H9 (cell line): ENCODE results near the gene CALY. TPM values are rescaled to one million over a fixed set of nuclear protein-coding genes. Genes with fewer than 3 reads are reported as not detected.

Experiments used
- DNase-seq: peaks from one replicate; pipeline ENCODE4 v3.0.0-alpha.2; 2017
- H2AFZ ChIP-seq: one replicate; pipeline ENCODE4 v1.6.1; 2013; ENCODE audit warnings: mild to moderate bottlenecking, low read length, control low read depth, moderate library complexity
- H2AK5ac ChIP-seq: 2 replicates; pipeline ENCODE4 v1.6.1; 2013; ENCODE audit warnings: low read length, control low read depth, mixed read lengths; ENCODE audit not compliant: insufficient read length
- H2BK120ac ChIP-seq: one replicate; pipeline ENCODE4 v1.6.1; 2013; ENCODE audit warnings: low read depth, mild to moderate bottlenecking, low read length, control low read depth, inconsistent platforms; ENCODE audit not compliant: poor library complexity, severe bottlenecking
- H2BK12ac ChIP-seq: 2 replicates; pipeline ENCODE4 v1.6.1; 2013; ENCODE audit warnings: low read length, control low read depth, mixed read lengths, low read depth; ENCODE audit not compliant: insufficient read length
- H2BK15ac ChIP-seq: 2 replicates; pipeline ENCODE4 v1.6.1; 2013; ENCODE audit warnings: low read depth, low read length, control low read depth
- H2BK20ac ChIP-seq: one replicate; pipeline ENCODE4 v1.6.1; 2013; ENCODE audit warnings: low read depth, mild to moderate bottlenecking, low read length, control low read depth, inconsistent platforms; ENCODE audit not compliant: poor library complexity, severe bottlenecking
- H2BK5ac ChIP-seq: 2 replicates; pipeline ENCODE4 v1.6.1; 2013; ENCODE audit warnings: low read length, control low read depth, mixed read lengths; ENCODE audit not compliant: insufficient read length
- H3K14ac ChIP-seq: 2 replicates; pipeline ENCODE4 v1.6.1; 2013; ENCODE audit warnings: low read length, control low read depth; ENCODE audit not compliant: insufficient read depth
- H3K18ac ChIP-seq: 2 replicates; pipeline ENCODE4 v1.6.1; 2013; ENCODE audit warnings: low read depth, mild to moderate bottlenecking, mixed read lengths, low read length, control low read depth; ENCODE audit not compliant: insufficient read length
- H3K23ac ChIP-seq: 2 replicates; pipeline ENCODE4 v1.6.1; 2013; ENCODE audit warnings: low read length, control low read depth, mixed read lengths, low read depth; ENCODE audit not compliant: insufficient read length
- H3K23me2 ChIP-seq: 2 replicates; pipeline ENCODE4 v1.6.1; 2013; ENCODE audit warnings: low read depth, mild to moderate bottlenecking, mixed read lengths, low read length, control low read depth; ENCODE audit not compliant: insufficient read length, poor library complexity, severe bottlenecking
- H3K27ac ChIP-seq: 2 replicates; pipeline ENCODE4 v1.5.1; 2013; ENCODE audit warnings: low read length, control low read depth, mixed read lengths, low read depth; ENCODE audit not compliant: insufficient read length
- H3K27me3 ChIP-seq: 2 replicates; pipeline ENCODE4 v1.6.1; 2013; ENCODE audit warnings: low read length, control low read depth, inconsistent platforms; ENCODE audit not compliant: insufficient read depth
- H3K4ac ChIP-seq: 2 replicates; pipeline ENCODE4 v1.6.1; 2013; ENCODE audit warnings: low read depth, mild to moderate bottlenecking, control low read depth, inconsistent platforms, low read length, moderate library complexity
- H3K4me1 ChIP-seq: 2 replicates; pipeline ENCODE4 v1.6.1; 2013; ENCODE audit warnings: low read length, control low read depth, inconsistent platforms; ENCODE audit not compliant: insufficient read depth
- H3K4me2 ChIP-seq: 2 replicates; pipeline ENCODE4 v1.6.1; 2013; ENCODE audit warnings: low read length, control low read depth, mixed read lengths; ENCODE audit not compliant: insufficient read length, insufficient read depth
- H3K56ac ChIP-seq: 2 replicates; pipeline ENCODE4 v1.6.1; 2013; ENCODE audit warnings: low read depth, mild to moderate bottlenecking, mixed read lengths, low read length, control low read depth; ENCODE audit not compliant: insufficient read length
- H3K79me1 ChIP-seq: 2 replicates; pipeline ENCODE4 v1.6.1; 2013; ENCODE audit warnings: low read depth, mild to moderate bottlenecking, moderate library complexity, low read length, control low read depth, inconsistent platforms; ENCODE audit not compliant: insufficient read depth, poor library complexity, severe bottlenecking
- H3K79me2 ChIP-seq: 2 replicates; pipeline ENCODE4 v1.6.1; 2013; ENCODE audit warnings: low read length, control low read depth, inconsistent platforms; ENCODE audit not compliant: insufficient read depth
- H3K9ac ChIP-seq: 2 replicates; pipeline ENCODE4 v1.6.1; 2013; ENCODE audit warnings: low read length, control low read depth, mixed read lengths; ENCODE audit not compliant: insufficient read length; ENCODE audit errors: extremely low read depth
- H3K9me3 ChIP-seq: one replicate; pipeline ENCODE4 v1.6.1; 2013; ENCODE audit warnings: low read depth, low read length, inconsistent platforms; ENCODE audit not compliant: control insufficient read depth
- H3T11ph ChIP-seq: one replicate; pipeline ENCODE4 v1.6.1; 2013; ENCODE audit warnings: mild to moderate bottlenecking, low read length, control low read depth, inconsistent platforms
- H4K20me1 ChIP-seq: one replicate; pipeline ENCODE4 v1.6.1; 2013; ENCODE audit not compliant: control insufficient read depth, insufficient read length, insufficient read depth
- H4K5ac ChIP-seq: 2 replicates; pipeline ENCODE4 v1.6.1; 2013; ENCODE audit warnings: low read depth, mild to moderate bottlenecking, mixed read lengths, low read length, control low read depth; ENCODE audit not compliant: insufficient read length
- H4K8ac ChIP-seq: replicated peaks from 2 replicates; pipeline ENCODE4 v1.6.1; 2013; ENCODE audit warnings: low read length, control low read depth, mixed read lengths, low read depth; ENCODE audit not compliant: insufficient read length
- H4K91ac ChIP-seq: 2 replicates; pipeline ENCODE4 v1.6.1; 2013; ENCODE audit warnings: low read depth, mild to moderate bottlenecking, moderate library complexity, mixed read lengths, low read length, control low read depth; ENCODE audit not compliant: insufficient read length
- H3K27ac Mint-ChIP-seq, 3 experiments: 2 replicates in 2 of 3; 3 replicates in 1 of 3; pipeline ENCODE4 v1.8.0; 2020 to 2021; ENCODE audit warnings: mixed read lengths in 3 of 3, mild to moderate bottlenecking in 1 of 3, moderate library complexity in 1 of 3
- H3K27me3 Mint-ChIP-seq: 2 replicates; pipeline ENCODE4 v1.8.0; 2021; ENCODE audit warnings: low read depth, mild to moderate bottlenecking, moderate library complexity, mixed read lengths
- H3K36me3 Mint-ChIP-seq, 3 experiments: 2 replicates in 2 of 3; 3 replicates in 1 of 3; pipeline ENCODE4 v1.8.0; 2020 to 2021; ENCODE audit warnings: low read depth in 3 of 3, mixed read lengths in 3 of 3; ENCODE audit not compliant: insufficient read depth in 1 of 3
- H3K4me1 Mint-ChIP-seq, 2 experiments: 2 replicates each; pipeline ENCODE4 v1.8.0; 2020; ENCODE audit warnings: mixed read lengths in 2 of 2
- H3K4me3 Mint-ChIP-seq, 2 experiments: 2 replicates in 1 of 2; 3 replicates in 1 of 2; pipeline ENCODE4 v1.8.0; 2020 to 2021; ENCODE audit warnings: mild to moderate bottlenecking in 2 of 2, mixed read lengths in 2 of 2, moderate library complexity in 1 of 2
- H3K9me3 Mint-ChIP-seq, 2 experiments: 2 replicates in 1 of 2; 3 replicates in 1 of 2; pipeline ENCODE4 v1.8.0; 2020; ENCODE audit warnings: mild to moderate bottlenecking in 2 of 2, mixed read lengths in 2 of 2, moderate library complexity in 1 of 2
- CTCF ChIP-seq: fragments of 200-600 bp; sonication (generic); conservative IDR thresholded peaks from 3 replicates; pipeline ENCODE4 v1.8.0; 2021; ENCODE audit warnings: antibody characterized with exemption, mild to moderate bottlenecking
- WGBS: extraction: QIAGEN DNeasy Blood & Tissue Kit; methylation state at CpG from one replicate; pipeline ENCODE4 v1.1.7; 2013; ENCODE audit warnings: missing lambda C conversion rate, low lambda C conversion rate, mixed read lengths; ENCODE audit not compliant: insufficient read length; ENCODE audit errors: extremely low coverage; 5-methylcytosine and 5-hydroxymethylcytosine counted together
- total RNA-seq: library from RNA; stranded (reverse); gene quantifications from 2 replicates; pipeline ENCODE4 v1.2.1, GENCODE V29; 2021

Gene CALY
- total RNA-seq, 1 experiment from 2014 or later = 2.9 TPM

DNA sequence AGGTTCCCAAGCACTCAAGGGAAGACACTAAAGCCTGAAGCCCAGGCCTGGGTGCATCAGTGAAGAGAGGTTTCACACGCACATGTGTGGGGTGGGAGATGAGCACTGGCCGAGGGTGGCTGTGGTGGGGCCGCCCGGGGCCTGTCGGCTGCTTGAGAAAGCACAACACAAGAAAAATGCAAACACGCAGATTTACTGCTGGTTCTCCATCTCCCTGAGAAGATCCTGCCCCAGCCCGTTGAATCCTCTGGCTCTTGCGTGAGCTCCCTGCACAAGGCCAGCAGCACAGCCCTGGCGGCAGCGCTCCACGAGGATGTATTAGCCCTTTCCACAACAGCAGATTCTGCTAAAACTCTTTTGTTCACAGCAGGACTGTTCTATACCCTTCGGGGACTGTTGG, 21.8 kb downstream of the CALY start:
- H3K9me3 Mint-ChIP-seq = no peaks in the 10 kb centered on the region
- Histone ChIP-seq H3K14ac (no peak overlapping the region), H3K4ac (no peak overlapping the region), H4K5ac (no peak overlapping the region), H4K8ac (no peak overlapping the region), H3K4me2 (no peak overlapping the region), H3K18ac (no peak overlapping the region), H3K79me1 (no peaks in the 10 kb centered on the region), H3K79me2 (no peaks in the 10 kb centered on the region), H3K4me1 (no peaks in the 10 kb centered on the region), H3K9me3 (no peaks in the 10 kb centered on the region), H3T11ph (no peak overlapping the region), H3K23me2 (no peaks in the 10 kb centered on the region), H2AFZ (no peak overlapping the region), H3K27me3 (peaks cover 4% of the 10 kb centered on the region; the same call in 1 of the 2 replicates), H2AK5ac (no peak overlapping the region), H3K27ac (no peak overlapping the region), H3K23ac (no peak overlapping the region), H3K56ac (no peak overlapping the region), H3K9ac (no peak overlapping the region), H2BK5ac (no peak overlapping the region), H2BK120ac (no peak overlapping the region), H2BK15ac (no peak overlapping the region), H2BK12ac (no peak overlapping the region), H4K20me1 (no peaks in the 10 kb centered on the region), H4K91ac (no peak overlapping the region), H2BK20ac (no peak overlapping the region)
- TF ChIP-seq CTCF = no peak
- H3K4me3 Mint-ChIP-seq = no peak overlapping the region
- peaks cover 14% of the 10 kb centered on the region for H3K27me3 Mint-ChIP-seq
- H3K36me3 Mint-ChIP-seq = peaks cover 3 to 31% (median 23%) of the 10 kb centered on the region in 3 experiments; a peak in 6 of 7 replicates
- H3K27ac Mint-ChIP-seq = no peak overlapping the region
- no CpG with 5 or more reads among the region's 12 CpGs for WGBS
- H3K4me1 Mint-ChIP-seq = peaks cover 0 to 9% of the 10 kb centered on the region in 2 experiments; a peak in 2 of 4 replicates
- no peak for DNase-seq
